ENCODE results near the gene HAGHL. TPM values are rescaled to one million over a fixed set of nuclear protein-coding genes. Genes with fewer than 3 reads are reported as not detected.

Gene HAGHL
- total and polyA plus RNA-seq, 2 of the 8 experiments (the other 6 are each of a cell fraction or from before 2014, with no cell fraction given): 26.6 to 26.9 TPM

DNA sequence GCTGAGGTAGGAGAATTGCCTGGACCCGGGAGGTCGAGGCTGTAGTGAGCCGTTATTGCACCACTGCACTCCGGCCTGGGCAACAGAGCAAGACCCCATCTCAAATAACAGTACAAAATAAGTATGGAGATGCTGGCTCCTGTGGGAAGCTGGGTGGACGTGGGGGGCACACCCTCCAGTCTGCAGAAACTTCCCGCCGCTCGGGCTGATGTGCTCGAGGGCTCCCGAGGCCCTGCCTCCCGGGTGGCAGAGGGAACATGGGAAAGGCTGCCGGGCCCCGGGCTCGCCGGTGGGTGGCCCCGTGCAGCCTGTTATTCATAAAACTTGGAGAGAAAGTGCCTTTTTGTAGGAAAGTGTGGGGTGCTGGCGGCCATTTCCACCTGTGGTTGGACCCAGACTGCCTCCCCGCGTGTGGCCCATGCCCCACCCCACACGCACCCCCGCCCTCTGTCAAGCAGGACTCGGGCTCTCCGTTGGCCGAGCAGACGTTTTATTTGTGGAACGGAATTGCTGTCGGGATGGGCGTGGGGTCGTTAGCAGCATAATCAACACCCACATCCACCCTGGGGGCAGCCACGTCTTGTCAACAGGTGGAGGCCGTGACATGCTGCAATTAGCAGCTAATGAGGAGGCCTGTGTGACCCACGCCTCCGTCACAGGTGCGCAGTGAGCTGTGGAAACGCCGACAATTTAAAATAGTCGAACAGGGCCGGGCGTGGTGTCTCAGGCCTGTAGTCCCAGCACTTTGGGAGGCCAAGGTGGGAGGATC is 21.3 kb downstream of the HAGHL start:
- ChIA-PET POLR2A (ENCODE audit: partially characterized antibody) (interaction anchor here (0.7 to 1.9 kb wide), 7 partner anchors 9 to 112 kb away, joined by 3 to 7 read pairs (median 4); partner anchors contain the start of genes CHTF18, MSLN and RPUSD1), CTCF (ENCODE audit: partially characterized antibody) (interaction anchor here (0.5 to 35.8 kb wide), 7 partner anchors 7 to 380 kb away, joined by 3 to 977 read pairs (median 18); partner anchors contain the start of genes ANTKMT, CCDC78, CIAO3 and FBXL16)
- Histone ChIP-seq H3K9me3 (ENCODE audit: insufficient read depth in 2 of 2, low read depth in 1 of 2, low read length in 1 of 2) (no peaks in the 10 kb centered on the region), H4K5ac (ENCODE audit: insufficient read length, low read depth, low read length) (no peak overlapping the region), H4K20me1 (replicated peaks in 1 of 2; ENCODE audit: control insufficient read depth in 1 of 2, insufficient read depth in 2 of 2, low read length in 2 of 2) (no peaks in the 10 kb centered on the region), H3K9ac (replicated peaks in 1 of 4; ENCODE audit: extremely low read depth in 1 of 4, low read depth in 3 of 4, low read length in 3 of 4) (no peak overlapping the region), H2AK5ac (ENCODE audit: low read depth, low read length) (no peak overlapping the region), H3K14ac (ENCODE audit: insufficient read length) (no peak overlapping the region), H2BK15ac (ENCODE audit: low read length) (no peak overlapping the region), H4K8ac (ENCODE audit: extremely low read depth, insufficient read depth, low read length) (no peak overlapping the region), H3K79me1 (ENCODE audit: low read depth, low read length) (no peaks in the 10 kb centered on the region), H3K23ac (ENCODE audit: insufficient read length) (no peak overlapping the region), H3K4me3 (ENCODE audit: extremely low read depth in 1 of 4, insufficient read depth in 2 of 4, low read depth in 3 of 4, low read length in 4 of 4) (no peak overlapping the region), H2BK12ac (ENCODE audit: low read depth, low read length) (no peak overlapping the region), H3K36me3 (ENCODE audit: control insufficient read depth in 2 of 4, insufficient read depth in 4 of 4, low read length in 3 of 4) (no peaks in the 10 kb centered on the region), H3K4me2 (ENCODE audit: insufficient read depth in 1 of 2, low read depth in 2 of 2, low read length in 2 of 2) (no peak overlapping the region), H3K4me1 (replicated peaks in 1 of 4; ENCODE audit: control insufficient read depth in 3 of 4, insufficient read depth in 4 of 4, low read length in 3 of 4) (peaks cover 3 to 12% (median 5%) of the 10 kb centered on the region in 4 experiments; a peak in 5 of 7 replicates), H3K79me2 (ENCODE audit: control insufficient read depth in 1 of 2, insufficient read depth in 2 of 2, low read length in 2 of 2) (no peaks in the 10 kb centered on the region), H3K56ac (replicated peaks; ENCODE audit: insufficient read length, low read depth, low read length) (no peak overlapping the region), H3K27ac (ENCODE audit: low read depth, low read length) (no peak overlapping the region), H3K18ac (ENCODE audit: extremely low read depth, low read length) (no peak overlapping the region), H3K4ac (replicated peaks; ENCODE audit: insufficient read length, low read depth, low read length) (no peak overlapping the region), H2BK120ac (replicated peaks; ENCODE audit: low read depth, low read length) (no peak overlapping the region), H2AFZ (ENCODE audit: low read length) (no peak overlapping the region), H3K27me3 (replicated peaks in 1 of 4; ENCODE audit: control insufficient read depth in 3 of 4, extremely low read depth in 1 of 4, insufficient read depth in 3 of 4, low read length in 3 of 4) (no peaks in the 10 kb centered on the region), H3K23me2 (ENCODE audit: low read depth, low read length) (no peaks in the 10 kb centered on the region), H2BK5ac (ENCODE audit: low read depth, low read length) (no peak overlapping the region), H4K91ac (replicated peaks; ENCODE audit: insufficient read length, low read length) (no peak overlapping the region), H2BK20ac (ENCODE audit: low read length) (no peak overlapping the region)
- no peak for DNase-seq (ENCODE audit: low read depth in 1 of 2, low spot score in 2 of 2)
- no peak for FAIRE-seq
- 94% methylated on average over 33 of the region's 39 CpGs; no CpG with 5 or more reads in 1 of the 2 experiments for WGBS, 2 experiments (ENCODE audit: extremely low coverage in 1 of 2, insufficient coverage in 1 of 2, insufficient read length in 1 of 2, insufficient replicate concordance in 2 of 2, low coverage in 1 of 2, low lambda C conversion rate in 2 of 2, missing lambda C conversion rate in 1 of 2)
- TF ChIP-seq YY1 (IDR thresholded peaks at IDR 0.05; ENCODE audit: low read depth, low read length): no peak
- no peak for TF ChIP-seq NANOG (IDR thresholded peaks at IDR 0.05; ENCODE audit: insufficient read depth, low read depth, low read length, poor library complexity, severe bottlenecking)

Measured in H1 (cell line).